ENCODE results near the gene ZNF215. TPM values are rescaled to one million over a fixed set of nuclear protein-coding genes. Genes with fewer than 3 reads are reported as not detected.

The ZNF215 gene
- total RNA-seq, 6 experiments from 2014 or later, result 0.14 to 1.3 (median 0.42) TPM; not detected in 1

DNA sequence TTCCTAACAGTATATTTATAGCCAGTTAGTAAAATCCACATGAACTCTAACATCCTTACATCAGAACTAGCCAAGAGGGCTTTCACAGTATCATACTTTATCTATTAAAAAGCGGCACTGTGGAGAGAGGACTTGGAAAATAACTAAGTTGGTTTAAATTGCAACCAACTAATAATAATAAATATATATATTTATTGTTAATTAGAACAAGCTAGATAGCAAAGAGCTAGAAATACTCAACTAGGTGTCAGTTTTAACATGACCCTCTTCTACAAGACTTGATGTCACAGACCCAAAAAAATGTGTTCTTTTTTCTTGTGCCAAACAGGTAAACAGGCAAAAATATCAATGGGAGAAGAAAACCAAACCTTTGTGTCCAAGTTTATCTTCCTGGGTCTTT is 5.5 kb upstream of the ZNF215 start, which contains the start of gene OR2D3:
TSS of gene OR2D3 (plus strand) at position 301 of the 400 bp plus-strand sequence. CDS start at position 301, 0 bp downstream.
- WGBS (ENCODE audit: insufficient coverage, low coverage, low lambda C conversion rate, missing lambda C conversion rate), result 100% methylated on average over 1 of the region's 1 CpG
- Histone ChIP-seq H3K4me3 (no peak within 1 kb of the TSS), H3K9me3 (no peaks in the 10 kb centered on the region), H3K27me3 (no peaks in the 10 kb centered on the region), H3K36me3 (no peaks in the 10 kb centered on the region), H3K4me1 (no peaks in the 10 kb centered on the region), H3K27ac (no peak within 1 kb of the TSS)
- TF ChIP-seq POLR2A (IDR thresholded peaks at IDR 0.05), result no peak
- no peak for TF ChIP-seq CTCF (IDR thresholded peaks at IDR 0.05)
- intact Hi-C loops (cut with DNase I), result no loop called here
- no peak for ATAC-seq
- DNase-seq, result no peak

DNA sequence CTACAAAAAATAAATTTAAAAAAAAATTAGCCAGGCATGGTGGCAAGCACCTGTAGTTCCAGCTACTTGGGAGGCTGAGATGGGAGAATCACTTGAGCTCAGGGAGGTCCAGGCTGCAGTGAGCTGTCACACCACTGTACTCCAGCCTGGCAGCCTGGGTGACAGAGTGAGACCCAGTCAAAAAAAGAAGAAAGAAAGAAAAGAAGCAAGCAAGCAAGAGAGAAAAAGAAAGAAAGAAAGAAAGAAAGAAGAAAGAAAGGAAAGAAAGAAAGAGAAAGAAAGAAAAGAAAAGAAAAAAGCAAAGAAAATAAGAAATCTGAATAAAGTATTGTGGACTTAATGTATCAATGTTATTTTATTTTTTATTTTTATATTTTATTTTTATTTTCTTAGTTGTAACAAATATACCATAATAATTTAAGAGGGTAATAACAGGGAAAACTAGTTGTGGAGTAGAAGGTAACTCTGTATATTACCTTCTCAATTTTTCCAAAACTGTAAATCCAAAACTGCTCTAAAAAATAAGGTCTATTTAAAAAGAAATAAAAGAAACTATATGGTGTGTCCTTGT is 1.1 kb upstream of the ZNF215 start:
- Histone ChIP-seq H3K27ac (no peak overlapping the region), H3K4me3 (no peak overlapping the region), H3K27me3 (peaks cover 0 to 5% of the 10 kb centered on the region in 2 donors), H3K9me3 (no peaks in the 10 kb centered on the region), H3K36me3 (no peaks in the 10 kb centered on the region), H3K4me1 (peaks cover 0 to 5% (median 0%) of the 10 kb centered on the region in 4 donors)
- ATAC-seq (no peak), DNase-seq (no peak)
- intact Hi-C loops (cut with DNase I), result no loop called here
- TF ChIP-seq POLR2A (IDR thresholded peaks at IDR 0.05) (no peak), CTCF (IDR thresholded peaks at IDR 0.05) (no peak)

- ATAC-seq (peak in 1 of 4 donors; percentile 7), DNase-seq (no peak)
- Histone ChIP-seq H3K27ac (peak overlapping the region in 1 of 3 donors; percentile 39), H3K4me3 (peak overlapping the region in 1 of 3 donors; percentile 63), H3K9me3 (no peaks in the 10 kb centered on the region), H3K4me1 (peaks cover 0 to 5% (median 0%) of the 10 kb centered on the region in 4 donors), H3K27me3 (peaks cover 0 to 5% of the 10 kb centered on the region in 2 donors), H3K36me3 (no peaks in the 10 kb centered on the region)
- 34% methylated on average over 2 of the region's 2 CpGs for WGBS (ENCODE audit: insufficient coverage, low coverage, low lambda C conversion rate, missing lambda C conversion rate)
- intact Hi-C loops (cut with DNase I), result no loop called here
- TF ChIP-seq POLR2A (IDR thresholded peaks at IDR 0.05) (no peak), CTCF (IDR thresholded peaks at IDR 0.05) (no peak)
Measured at GRCh38 chr11:6925636-6926207, 504 bp upstream of the ZNF215 start.

- peaks cover 0 to 5% (median 0%) of the 10 kb centered on the region in 4 donors for H3K4me1 ChIP-seq
- 9% methylated on average over 11 of the region's 11 CpGs for WGBS (ENCODE audit: insufficient coverage, low coverage, low lambda C conversion rate, missing lambda C conversion rate)
- TF ChIP-seq CTCF (IDR thresholded peaks at IDR 0.05) (no peak), POLR2A (IDR thresholded peaks at IDR 0.05) (no peak)
- peaks cover 0 to 5% of the 10 kb centered on the region in 2 donors for H3K27me3 ChIP-seq
- H3K9me3 ChIP-seq, result no peaks in the 10 kb centered on the region
- no peak for DNase-seq
- H3K36me3 ChIP-seq, result no peaks in the 10 kb centered on the region
- ATAC-seq, result peak in 1 of 4 donors; percentile 53
- H3K4me3 ChIP-seq, result peak overlapping the region; percentile 41 to 63 (median 43)
- no peak overlapping the region for H3K27ac ChIP-seq
- intact Hi-C loops (cut with DNase I), result no loop called here
Measured at GRCh38 chr11:6927030-6927617, 898 bp downstream of the ZNF215 start.
